Neural progenitor cell (in vitro differentiated cells): ENCODE data around the gene EPDR1.

Experiments used
- EZH2 ChIP-seq: fragments of 200-600 bp; sonication (generic); IDR thresholded peaks from 2 replicates; pipeline ENCODE4 v1.6.1; 2017; ENCODE audit warnings: antibody characterized with exemption, mild to moderate bottlenecking, moderate library complexity
- TF ChIP-seq, protein P1 (sequence below): fragments of 200-600 bp; sonication (generic); IDR thresholded peaks from 2 replicates; pipeline ENCODE4 v1.5.1; 2017; ENCODE audit warnings: antibody characterized with exemption, mild to moderate bottlenecking

- no peak for TF ChIP-seq EZH2
- TF ChIP-seq, protein P1, sequence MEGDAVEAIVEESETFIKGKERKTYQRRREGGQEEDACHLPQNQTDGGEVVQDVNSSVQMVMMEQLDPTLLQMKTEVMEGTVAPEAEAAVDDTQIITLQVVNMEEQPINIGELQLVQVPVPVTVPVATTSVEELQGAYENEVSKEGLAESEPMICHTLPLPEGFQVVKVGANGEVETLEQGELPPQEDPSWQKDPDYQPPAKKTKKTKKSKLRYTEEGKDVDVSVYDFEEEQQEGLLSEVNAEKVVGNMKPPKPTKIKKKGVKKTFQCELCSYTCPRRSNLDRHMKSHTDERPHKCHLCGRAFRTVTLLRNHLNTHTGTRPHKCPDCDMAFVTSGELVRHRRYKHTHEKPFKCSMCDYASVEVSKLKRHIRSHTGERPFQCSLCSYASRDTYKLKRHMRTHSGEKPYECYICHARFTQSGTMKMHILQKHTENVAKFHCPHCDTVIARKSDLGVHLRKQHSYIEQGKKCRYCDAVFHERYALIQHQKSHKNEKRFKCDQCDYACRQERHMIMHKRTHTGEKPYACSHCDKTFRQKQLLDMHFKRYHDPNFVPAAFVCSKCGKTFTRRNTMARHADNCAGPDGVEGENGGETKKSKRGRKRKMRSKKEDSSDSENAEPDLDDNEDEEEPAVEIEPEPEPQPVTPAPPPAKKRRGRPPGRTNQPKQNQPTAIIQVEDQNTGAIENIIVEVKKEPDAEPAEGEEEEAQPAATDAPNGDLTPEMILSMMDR: no peak
These were observed 18.4 kb upstream of the EPDR1 start for GRCh38 chr7:37901890-37902524.
